DND-41 (cell line): ENCODE results near the gene SLC16A11.

ENCODE experiments used
- CTCF ChIP-seq: IDR thresholded peaks from 2 replicates; pipeline ENCODE4 v1.5.1; 2012; ENCODE audit warnings: borderline replicate concordance, low read length, moderate library complexity, mild to moderate bottlenecking; ENCODE audit not compliant: poor library complexity, severe bottlenecking; ENCODE audit errors: extremely low read depth
- EZH2 ChIP-seq: IDR thresholded peaks from 3 replicates; pipeline ENCODE4 v1.6.1; 2012; ENCODE audit warnings: borderline replicate concordance, low read depth, mild to moderate bottlenecking, moderate library complexity, low read length, inconsistent platforms; ENCODE audit not compliant: severe bottlenecking

GRCh38 chr17:7025245-7025644 lies 18.6 kb downstream of the SLC16A11 start:
- TF ChIP-seq CTCF (no peak), EZH2 (no peak)
